Measurements from ENCODE around the gene RNFT2.
"Not testable (repeated sequence)": the region's sequence is repeated elsewhere in the genome, so short reads cannot be mapped to it uniquely, and the experiment has no call there.

Gene RNFT2

GRCh38 chr12:116710370-116711150 lies 27.6 kb upstream of the RNFT2 start:
- no peak for DNase-seq (ENCODE audit: low read depth)

GRCh38 chr12:116712458-116713303 lies 25.4 kb upstream of the RNFT2 start:
- DNase-seq (ENCODE audit: low read depth): no peak

DNA sequence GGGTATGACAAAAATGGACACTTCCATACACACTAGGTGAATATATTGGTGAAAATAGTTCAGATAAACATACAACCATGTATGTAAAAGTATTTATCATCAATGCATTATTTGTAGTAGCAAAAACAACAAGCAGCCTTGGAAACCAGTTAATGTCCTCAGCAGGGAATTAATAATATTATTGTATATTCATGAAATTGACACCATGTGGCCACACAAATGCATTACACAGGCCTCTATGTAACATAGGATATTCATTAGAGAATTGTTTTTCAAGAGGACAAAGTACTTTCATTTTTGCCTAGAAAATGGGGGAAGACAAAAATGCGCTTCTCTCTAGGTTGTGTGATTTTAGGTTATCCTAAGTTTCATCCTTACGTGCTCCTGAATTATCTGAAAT lies 24.6 kb upstream of the RNFT2 start:
- no peak for DNase-seq (ENCODE audit: low read depth)

DNA sequence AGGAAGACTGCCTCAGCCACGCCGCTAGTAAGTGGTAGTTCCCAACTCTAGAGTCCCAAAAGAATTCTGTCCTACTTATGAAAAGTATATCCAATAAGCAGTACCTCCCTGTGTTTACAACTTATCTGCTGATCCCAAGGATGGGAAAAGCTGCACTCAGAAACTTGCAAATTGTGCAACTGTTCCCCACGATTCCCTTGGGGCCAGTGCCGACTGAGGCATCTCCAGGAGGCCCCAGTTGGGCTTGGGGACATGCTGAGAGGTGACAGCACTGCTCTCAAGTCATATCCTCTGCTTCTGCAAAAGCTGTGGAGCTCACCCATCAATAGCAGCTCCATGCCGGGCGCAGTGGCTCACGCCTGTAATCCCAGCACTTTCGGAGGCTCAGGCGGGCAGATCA lies 23.9 kb upstream of the RNFT2 start:
- no peak for DNase-seq (ENCODE audit: low read depth)

- DNase-seq (ENCODE audit: low read depth): no peak
These were observed 20.4 kb upstream of the RNFT2 start for GRCh38 chr12:116717466-116718437.

GRCh38 chr12:116718655-116719454 lies 19.3 kb upstream of the RNFT2 start:
- DNase-seq (ENCODE audit: low read depth): no peak

DNA sequence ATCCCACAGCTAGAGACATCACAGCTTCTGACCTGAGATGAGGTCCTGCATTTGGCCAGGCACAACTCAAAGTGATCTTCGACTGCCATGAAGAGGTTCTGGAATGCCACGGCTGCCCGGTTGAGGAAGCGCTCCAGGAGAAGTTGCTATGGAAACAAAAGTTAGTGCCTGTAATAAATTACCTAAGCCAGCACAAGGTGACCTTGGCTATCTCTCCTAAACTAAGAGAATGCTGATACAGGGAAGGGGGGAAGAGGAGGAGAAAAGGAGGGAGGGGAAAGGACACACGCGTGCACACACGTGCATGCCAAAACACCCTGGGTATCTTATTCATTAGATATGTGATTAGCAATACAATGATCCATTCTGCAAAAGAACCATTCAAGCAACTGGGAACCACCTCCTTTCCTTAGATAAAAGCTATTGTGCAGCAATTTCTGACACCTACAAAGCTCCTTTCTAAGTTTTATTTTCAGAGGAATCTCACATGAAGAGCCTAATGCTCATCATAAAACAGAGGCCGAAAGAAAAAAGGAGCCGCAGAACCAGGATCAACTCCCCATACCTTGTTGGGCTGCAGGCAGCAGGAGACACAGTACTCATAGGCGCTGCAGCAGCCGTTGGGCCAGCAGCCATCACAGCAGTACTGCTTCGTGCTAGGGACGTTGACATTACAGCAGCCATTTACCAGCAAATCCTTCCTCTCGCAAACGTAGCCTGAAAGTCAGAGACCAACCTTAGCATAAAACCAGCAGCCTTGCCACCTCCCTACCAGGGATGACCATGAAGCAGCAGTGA lies 18.2 kb upstream of the RNFT2 start:
- no peak for DNase-seq (ENCODE audit: low read depth)

GRCh38 chr12:116722245-116722644 lies 15.9 kb upstream of the RNFT2 start:
- DNase-seq (ENCODE audit: low read depth): no peak

- no peak for DNase-seq (ENCODE audit: low read depth)
These were observed 11.4 kb upstream of the RNFT2 start for GRCh38 chr12:116726694-116727093.

DNA sequence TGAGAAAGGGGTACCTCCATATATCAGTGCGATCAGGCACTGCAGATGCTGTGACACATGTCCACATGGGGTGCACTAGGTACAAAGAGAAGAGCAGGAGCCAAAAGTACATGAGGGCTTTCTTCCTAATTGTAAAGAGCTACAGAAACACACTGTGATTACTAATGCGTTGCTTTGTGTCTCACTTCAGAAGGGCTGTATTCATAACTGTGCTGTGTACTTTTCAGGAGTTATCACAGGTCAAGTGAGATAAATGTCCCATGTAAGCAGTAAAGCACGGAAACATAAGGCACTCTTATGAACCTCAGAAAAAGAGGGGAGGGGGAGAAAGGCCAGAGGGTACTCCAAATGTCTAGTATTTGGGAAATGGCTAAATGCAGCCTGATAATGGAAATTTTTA lies 10.9 kb upstream of the RNFT2 start:
- no peak for DNase-seq (ENCODE audit: low read depth)

DNA sequence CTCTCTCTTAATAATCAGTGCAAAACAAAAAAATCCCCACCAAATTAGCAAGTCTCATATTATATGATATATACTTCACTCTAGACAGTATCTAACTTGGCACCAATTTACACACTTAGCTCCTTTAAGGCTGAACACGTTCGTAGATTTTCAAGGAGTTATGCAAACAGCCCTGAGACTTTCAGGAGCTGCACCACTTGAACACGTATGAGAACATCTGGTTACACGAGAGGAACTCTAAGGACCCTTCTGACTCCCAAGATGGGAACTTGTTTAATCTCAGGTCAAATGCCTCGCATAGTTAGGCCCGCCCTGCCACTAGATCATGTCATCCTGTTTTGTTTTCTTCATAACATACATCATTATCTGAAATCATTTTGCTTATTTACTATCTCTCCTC lies 10.2 kb upstream of the RNFT2 start:
- no peak for DNase-seq (ENCODE audit: low read depth)

- DNase-seq (ENCODE audit: low read depth): no peak
These were observed 6.3 kb upstream of the RNFT2 start for GRCh38 chr12:116731801-116732200.

DNA sequence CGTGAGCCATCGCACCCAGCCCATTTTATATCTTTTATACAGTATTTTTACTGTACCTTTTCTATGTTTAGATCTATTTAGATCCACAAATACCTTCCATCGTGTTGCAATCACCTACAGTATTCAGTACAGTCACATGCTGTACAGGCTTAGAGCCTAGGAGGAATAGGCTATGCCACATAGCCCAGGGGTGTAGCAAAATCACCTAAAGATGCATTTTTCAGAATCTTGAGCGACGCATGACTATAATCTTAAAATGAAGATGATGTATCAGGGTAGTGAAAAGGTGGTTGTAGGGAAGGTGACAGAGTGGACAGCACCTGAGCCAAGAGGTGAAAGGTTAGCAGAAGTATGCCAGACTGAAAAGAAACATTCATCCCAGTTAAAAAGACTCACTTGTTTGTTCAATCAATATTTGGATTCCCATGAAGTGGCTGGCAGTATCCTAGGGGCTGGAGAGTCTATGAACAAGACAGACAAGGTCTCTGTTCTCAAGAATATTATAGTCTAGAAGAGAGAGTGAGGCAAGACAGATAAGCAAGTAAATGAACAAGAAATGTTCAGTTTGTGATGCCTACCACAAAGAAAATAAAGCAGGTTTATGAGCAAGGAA lies 3.9 kb upstream of the RNFT2 start:
- no peak for DNase-seq (ENCODE audit: low read depth)

- no peak for DNase-seq (ENCODE audit: low read depth)
These were observed 3.0 kb upstream of the RNFT2 start for GRCh38 chr12:116735084-116735483.

DNA sequence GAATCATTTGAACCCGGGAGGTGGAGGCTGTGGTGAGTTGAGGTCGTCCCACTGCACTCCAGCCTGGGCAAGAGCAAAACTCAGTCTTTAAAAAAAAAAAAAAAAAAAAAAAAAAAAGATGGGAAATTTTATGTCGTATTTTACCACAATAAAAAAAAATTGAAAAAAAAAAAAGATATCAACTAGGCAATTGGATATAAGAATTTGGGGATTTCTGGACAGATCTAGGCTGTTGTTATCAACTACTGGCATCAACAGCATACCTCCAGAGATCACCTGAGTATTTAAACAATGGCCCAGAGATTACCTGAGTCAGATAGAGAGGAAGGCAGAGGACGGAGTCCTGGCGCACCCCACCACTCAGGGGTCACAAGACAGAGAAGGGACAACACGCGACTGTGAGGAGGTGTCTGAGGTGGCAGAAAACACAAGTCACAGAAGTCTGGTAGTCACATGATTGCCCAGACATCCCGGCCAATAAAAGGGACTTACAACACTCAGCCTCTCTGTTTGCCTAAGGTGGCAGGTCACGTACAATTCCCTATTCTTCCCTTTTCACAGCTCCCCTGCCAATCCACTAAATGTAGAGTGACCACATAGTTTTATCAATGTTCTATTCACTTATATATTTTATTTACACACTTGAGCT lies 2.0 kb upstream of the RNFT2 start:
- DNase-seq (ENCODE audit: low read depth): no peak

- no peak for DNase-seq (ENCODE audit: low read depth)
These were observed 947 bp upstream of the RNFT2 start for GRCh38 chr12:116736962-116737773.

GRCh38 chr12:116739381-116739887 lies 1.3 kb downstream of the RNFT2 start:
- no peak for DNase-seq (ENCODE audit: low read depth)

- DNase-seq (ENCODE audit: low read depth): not testable (repeated sequence)
These were observed 4.7 kb downstream of the RNFT2 start for GRCh38 chr12:116742787-116743186.
